ENCODE measurements around the gene PARP3.

GRCh38 chr3:51932471-51933370, 9.4 kb upstream of the PARP3 start:
- no peak for TF ChIP-seq EP300 (IDR thresholded peaks at IDR 0.05)
- no peak for TF ChIP-seq POLR2AphosphoS5 (IDR thresholded peaks at IDR 0.05)
- no peak for TF ChIP-seq POLR2A (IDR thresholded peaks at IDR 0.05)

Data from gastroesophageal sphincter (tissue), 2 donors.